CD8-positive, alpha-beta memory T cell (primary cell): Measurements from ENCODE around the gene FAM98B. TPM values are rescaled to one million over a fixed set of nuclear protein-coding genes. Genes with fewer than 3 reads are reported as not detected.

ENCODE experiments used
- CTCF ChIA-PET: fragments of 350-600 bp; sonication (Branson Sonifier 250); formaldehyde crosslinking; loops from one replicate; lab custom pipeline; 2021; ENCODE audit warnings: antibody characterized with exemption; lab: Charles Lee
- POLR2A ChIA-PET: fragments of 350-600 bp; sonication (Branson Sonifier 250); formaldehyde crosslinking; loops from one replicate; lab custom pipeline; 2021; ENCODE audit warnings: antibody characterized with exemption; lab: Charles Lee
- DNase-seq, 5 donors: peaks; one replicate each; pipeline versions ENCODE4 v3.0.0 to v3.0.0-alpha.2; 2020 to 2022; ENCODE audit warnings: mixed read lengths in 1 of 5
- H3K27ac ChIP-seq: one replicate; pipeline ENCODE4 v1.7.0; 2013; ENCODE audit warnings: low read depth, mild to moderate bottlenecking, low read length, moderate library complexity
- H3K27me3 ChIP-seq: 2 replicates; pipeline ENCODE4 v1.7.0; 2013; ENCODE audit warnings: low read length, mild to moderate bottlenecking; ENCODE audit not compliant: insufficient read depth, poor library complexity, severe bottlenecking
- H3K36me3 ChIP-seq: 2 replicates; pipeline ENCODE4 v1.7.0; 2013; ENCODE audit warnings: mild to moderate bottlenecking, low read length, moderate library complexity; ENCODE audit not compliant: insufficient read depth
- H3K4me1 ChIP-seq: 2 replicates; pipeline ENCODE4 v1.7.0; 2013; ENCODE audit warnings: mild to moderate bottlenecking, low read length, moderate library complexity; ENCODE audit not compliant: insufficient read depth
- H3K4me3 ChIP-seq: 2 replicates; pipeline ENCODE4 v1.7.0; 2013; ENCODE audit warnings: mild to moderate bottlenecking, low read length
- H3K9me3 ChIP-seq: 2 replicates; pipeline ENCODE4 v1.7.0; 2013; ENCODE audit warnings: mild to moderate bottlenecking, low read length
- H3K27ac Mint-ChIP-seq, 8 donors: one replicate each; pipeline ENCODE4 v1.8.0; 2020 to 2021; ENCODE audit warnings: mixed read lengths in 8 of 8, mild to moderate bottlenecking in 6 of 8, inconsistent platforms in 3 of 8, moderate library complexity in 3 of 8
- H3K27me3 Mint-ChIP-seq, 2 donors: one replicate each; pipeline ENCODE4 v1.8.0; 2020 to 2021; ENCODE audit warnings: mixed read lengths in 2 of 2, mild to moderate bottlenecking in 1 of 2, moderate library complexity in 1 of 2
- H3K36me3 Mint-ChIP-seq, 3 donors: one replicate each; pipeline ENCODE4 v1.8.0; 2020 to 2021; ENCODE audit warnings: mixed read lengths in 3 of 3, inconsistent platforms in 1 of 3, mild to moderate bottlenecking in 1 of 3
- H3K4me1 Mint-ChIP-seq, 3 donors: one replicate each; pipeline ENCODE4 v1.8.0; 2020 to 2021; ENCODE audit warnings: mixed read lengths in 3 of 3, inconsistent platforms in 1 of 3, mild to moderate bottlenecking in 1 of 3
- H3K4me3 Mint-ChIP-seq, 7 donors: one replicate each; pipeline ENCODE4 v1.8.0; 2020 to 2021; ENCODE audit warnings: mixed read lengths in 7 of 7, mild to moderate bottlenecking in 6 of 7, moderate library complexity in 4 of 7, inconsistent platforms in 2 of 7
- H3K9me3 Mint-ChIP-seq, 5 donors: one replicate each; pipeline ENCODE4 v1.8.0; 2020 to 2022; ENCODE audit warnings: mixed read lengths in 5 of 5, mild to moderate bottlenecking in 3 of 5, moderate library complexity in 2 of 5, inconsistent platforms in 1 of 5
- polyA plus RNA-seq: library from polyadenylated mRNA; unstranded; fragments of 300-500 nt; fragmentation: Illumina TruSeq; gene quantifications from one replicate; pipeline ENCODE4 v1.2.3, GENCODE V29; 2021
- total RNA-seq, 2 experiments: library from RNA; stranded (reverse); gene quantifications; one replicate each; pipeline ENCODE4 v1.2.3, GENCODE V29; 2021

The FAM98B gene
- total and polyA plus RNA-seq, 3 experiments from 2014 or later: 2.2 to 60.9 (median 56.7) TPM

DNA sequence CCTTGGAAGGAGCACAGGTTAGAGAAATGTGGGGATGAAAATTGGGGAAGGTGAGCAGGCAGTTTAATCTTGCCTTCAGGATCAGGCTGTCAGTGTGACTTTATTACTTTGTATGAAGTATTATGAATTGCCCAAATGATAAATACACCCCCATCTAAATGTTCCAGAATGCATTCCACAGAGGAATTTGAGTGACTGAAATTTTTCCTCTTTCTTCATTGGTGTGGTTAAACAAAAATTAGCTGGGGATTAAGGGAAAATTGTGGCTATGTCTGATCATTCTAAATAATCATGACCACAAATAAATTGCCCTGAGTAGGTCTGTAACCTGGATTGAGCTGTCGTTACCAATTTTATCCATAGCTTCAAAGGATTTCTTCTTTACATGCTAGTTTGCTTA is 33.5 kb downstream of the FAM98B start:
- H3K4me3 ChIP-seq: no peak overlapping the region
- peaks cover 25% of the 10 kb centered on the region for H3K4me1 ChIP-seq
- peaks cover 19% of the 10 kb centered on the region for H3K36me3 ChIP-seq
- ChIA-PET CTCF (interaction anchor here (2.7 kb wide), 1 partner anchor 203 kb away, joined by 14 read pairs; no protein-coding TSS in a partner anchor), POLR2A (no interaction called here)
- Mint-ChIP-seq H3K4me1 (peaks cover 31 to 72% (median 58%) of the 10 kb centered on the region in 3 donors), H3K4me3 (peak overlapping the region in 1 of 7 donors; percentile 28), H3K9me3 (no peaks in the 10 kb centered on the region), H3K27ac (peak overlapping the region; percentile 73 to 98 (median 90)), H3K27me3 (no peaks in the 10 kb centered on the region), H3K36me3 (peaks cover 0 to 65% (median 10%) of the 10 kb centered on the region in 3 donors)
- DNase-seq: no peak
- no peak overlapping the region for H3K27ac ChIP-seq
- H3K9me3 ChIP-seq: no peaks in the 10 kb centered on the region
- no peaks in the 10 kb centered on the region for H3K27me3 ChIP-seq

- Mint-ChIP-seq H3K9me3 (no peaks in the 10 kb centered on the region), H3K4me3 (no peak overlapping the region), H3K27me3 (no peaks in the 10 kb centered on the region), H3K4me1 (peaks cover 27 to 62% (median 57%) of the 10 kb centered on the region in 3 donors), H3K36me3 (peaks cover 0 to 87% (median 19%) of the 10 kb centered on the region in 3 donors), H3K27ac (peak overlapping the region in 7 of 8 donors; percentile 13 to 81 (median 43))
- peaks cover 17% of the 10 kb centered on the region for H3K4me1 ChIP-seq
- peaks cover 42% of the 10 kb centered on the region for H3K36me3 ChIP-seq
- no peaks in the 10 kb centered on the region for H3K27me3 ChIP-seq
- CTCF ChIA-PET: interaction anchor here (1.0 to 2.7 kb wide), 2 partner anchors 14 to 200 kb away, joined by 5 to 7 read pairs; no protein-coding TSS in a partner anchor
- no peak overlapping the region for H3K4me3 ChIP-seq
- H3K9me3 ChIP-seq: no peaks in the 10 kb centered on the region
- no peak for DNase-seq
- H3K27ac ChIP-seq: no peak overlapping the region
- POLR2A ChIA-PET: interaction anchor here (0.8 kb wide), 1 partner anchor 197 kb away, joined by 3 read pairs; no protein-coding TSS in a partner anchor
These were observed 36.5 kb downstream of the FAM98B start for GRCh38 chr15:38490242-38490922.

GRCh38 chr15:38496151-38496550 is 42.2 kb downstream of the FAM98B start:
- no peak overlapping the region for H3K27ac ChIP-seq
- CTCF ChIA-PET: interaction anchor here (0.8 to 1.5 kb wide), 3 partner anchors 11 to 204 kb away, joined by 3 read pairs; no protein-coding TSS in a partner anchor

DNA sequence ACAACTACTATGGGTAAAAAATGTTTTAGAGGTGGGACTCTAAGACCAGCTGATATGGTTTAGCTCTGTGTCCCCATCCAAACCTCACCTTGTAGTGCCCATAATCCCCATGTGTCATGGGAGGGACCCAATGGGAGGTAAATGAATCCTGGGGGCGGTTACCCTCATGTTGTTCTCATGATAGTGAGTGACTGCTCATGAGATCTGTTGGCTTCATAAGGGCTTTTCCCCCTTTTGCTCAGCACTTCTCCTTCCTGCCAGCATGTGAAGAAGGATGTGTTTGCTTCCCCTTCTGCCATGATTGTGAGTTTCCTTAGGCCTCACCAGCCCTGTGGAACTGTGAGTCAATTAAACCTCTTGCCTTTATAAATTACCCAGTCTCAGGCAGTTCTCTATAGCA is 45.7 kb downstream of the FAM98B start:
- H3K27me3 Mint-ChIP-seq: no peaks in the 10 kb centered on the region
- no peak overlapping the region for H3K4me3 Mint-ChIP-seq
- no peak overlapping the region for H3K4me3 ChIP-seq
- DNase-seq: no peak
- H3K4me1 Mint-ChIP-seq: peaks cover 8 to 14% (median 10%) of the 10 kb centered on the region in 3 donors
- H3K27ac ChIP-seq: no peak overlapping the region
- H3K9me3 Mint-ChIP-seq: no peaks in the 10 kb centered on the region
- H3K9me3 ChIP-seq: no peaks in the 10 kb centered on the region
- peak overlapping the region; percentile 47 to 84 (median 60) for H3K27ac Mint-ChIP-seq
- H3K36me3 Mint-ChIP-seq: peaks cover 3 to 94% (median 38%) of the 10 kb centered on the region in 3 donors
- H3K4me1 ChIP-seq: no peaks in the 10 kb centered on the region
- H3K27me3 ChIP-seq: no peaks in the 10 kb centered on the region
- CTCF ChIA-PET: interaction anchor here (1.4 to 1.8 kb wide), 3 partner anchors 64 to 200 kb away, joined by 4 to 7 read pairs (median 4); no protein-coding TSS in a partner anchor
- POLR2A ChIA-PET: interaction anchor here (1.0 kb wide), 1 partner anchor 8 kb away, joined by 4 read pairs; no protein-coding TSS in a partner anchor
- H3K36me3 ChIP-seq: peaks cover 72% of the 10 kb centered on the region

More at GRCh38 chr15:38496151-38496550, 42.2 kb downstream of the FAM98B start:
- Histone ChIP-seq H3K4me1 (no peaks in the 10 kb centered on the region), H3K9me3 (no peaks in the 10 kb centered on the region), H3K27me3 (no peaks in the 10 kb centered on the region), H3K4me3 (no peak overlapping the region), H3K36me3 (peaks cover 65% of the 10 kb centered on the region)
- Mint-ChIP-seq H3K4me1 (peaks cover 11 to 35% (median 27%) of the 10 kb centered on the region in 3 donors), H3K4me3 (no peak overlapping the region), H3K36me3 (peaks cover 0 to 92% (median 31%) of the 10 kb centered on the region in 3 donors), H3K27ac (peak overlapping the region; percentile 61 to 86 (median 68)), H3K9me3 (no peaks in the 10 kb centered on the region), H3K27me3 (no peaks in the 10 kb centered on the region)
- no peak for DNase-seq
- POLR2A ChIA-PET: no interaction called here

DNA sequence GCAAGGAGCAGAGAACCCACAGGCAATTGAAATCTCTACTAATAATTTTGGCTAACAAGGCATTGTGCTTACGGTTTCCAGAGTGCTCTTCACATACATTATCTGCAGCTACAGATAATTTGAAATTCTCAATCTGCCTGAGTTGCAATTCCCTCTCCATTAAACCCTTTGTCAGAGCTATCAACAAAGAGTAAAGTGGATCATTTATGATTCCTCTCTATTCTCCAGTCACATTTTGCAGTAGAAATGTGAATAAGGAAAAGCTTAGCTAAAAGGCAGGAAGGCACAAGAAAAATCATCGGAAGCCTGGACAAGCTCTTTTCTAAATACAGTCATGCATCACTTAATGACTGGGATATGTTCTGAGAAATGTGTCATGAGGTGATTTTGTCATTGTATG is 49.6 kb downstream of the FAM98B start:
- ChIA-PET POLR2A (no interaction called here), CTCF (interaction anchor here (0.9 to 3.0 kb wide), 6 partner anchors 9 to 196 kb away, joined by 3 to 12 read pairs (median 4); partner anchors contain the start of gene RASGRP1)
- DNase-seq: no peak
- Mint-ChIP-seq H3K27ac (peak overlapping the region in 2 of 8 donors; percentile 19 to 35), H3K9me3 (no peaks in the 10 kb centered on the region), H3K4me3 (no peak overlapping the region), H3K36me3 (peaks cover 10 to 96% (median 44%) of the 10 kb centered on the region in 3 donors), H3K4me1 (peaks cover 2 to 4% (median 3%) of the 10 kb centered on the region in 3 donors), H3K27me3 (no peaks in the 10 kb centered on the region)
- no peak overlapping the region for H3K4me3 ChIP-seq
- peaks cover 90% of the 10 kb centered on the region for H3K36me3 ChIP-seq
- H3K27ac ChIP-seq: no peak overlapping the region
- H3K9me3 ChIP-seq: no peaks in the 10 kb centered on the region
- H3K27me3 ChIP-seq: no peaks in the 10 kb centered on the region
- H3K4me1 ChIP-seq: no peaks in the 10 kb centered on the region

GRCh38 chr15:38504680-38505467 is 50.9 kb downstream of the FAM98B start:
- H3K4me3 ChIP-seq: no peak overlapping the region
- ChIA-PET CTCF (interaction anchor here (0.6 to 3.0 kb wide), 8 partner anchors 8 to 195 kb away, joined by 3 to 12 read pairs (median 4); no protein-coding TSS in a partner anchor), POLR2A (no interaction called here)
- H3K4me1 ChIP-seq: no peaks in the 10 kb centered on the region
- Mint-ChIP-seq H3K4me1 (peaks cover 6 to 9% (median 9%) of the 10 kb centered on the region in 3 donors), H3K4me3 (no peak overlapping the region), H3K9me3 (no peaks in the 10 kb centered on the region), H3K27ac (peak overlapping the region; percentile 26 to 85 (median 70)), H3K36me3 (peaks cover 10 to 96% (median 42%) of the 10 kb centered on the region in 3 donors), H3K27me3 (no peaks in the 10 kb centered on the region)
- no peaks in the 10 kb centered on the region for H3K9me3 ChIP-seq
- H3K36me3 ChIP-seq: peaks cover 88% of the 10 kb centered on the region
- no peaks in the 10 kb centered on the region for H3K27me3 ChIP-seq
- no peak overlapping the region for H3K27ac ChIP-seq
- DNase-seq: no peak

GRCh38 chr15:38506997-38507396 is 53.1 kb downstream of the FAM98B start:
- no peak overlapping the region for H3K4me3 Mint-ChIP-seq
- peaks cover 7 to 96% (median 42%) of the 10 kb centered on the region in 3 donors for H3K36me3 Mint-ChIP-seq
- H3K27me3 ChIP-seq: no peaks in the 10 kb centered on the region
- no peak overlapping the region for H3K4me3 ChIP-seq
- no peaks in the 10 kb centered on the region for H3K9me3 Mint-ChIP-seq
- ChIA-PET CTCF (interaction anchor here (0.9 to 2.0 kb wide), 6 partner anchors 10 to 183 kb away, joined by 3 to 7 read pairs (median 4); no protein-coding TSS in a partner anchor), POLR2A (no interaction called here)
- no peak for DNase-seq
- H3K36me3 ChIP-seq: peaks cover 91% of the 10 kb centered on the region
- H3K27ac ChIP-seq: no peak overlapping the region
- H3K4me1 Mint-ChIP-seq: peaks cover 5 to 15% (median 15%) of the 10 kb centered on the region in 3 donors
- no peaks in the 10 kb centered on the region for H3K9me3 ChIP-seq
- H3K4me1 ChIP-seq: no peaks in the 10 kb centered on the region
- H3K27ac Mint-ChIP-seq: peak overlapping the region in 7 of 8 donors; percentile 29 to 89 (median 61)
- H3K27me3 Mint-ChIP-seq: no peaks in the 10 kb centered on the region
